B cell (primary cell): ENCODE results near the gene CHTF18.

Source experiments
- EZH2 ChIP-seq: IDR thresholded peaks from 2 replicates; pipeline ENCODE4 v1.6.1; 2012; ENCODE audit warnings: borderline replicate concordance, low read depth, mild to moderate bottlenecking, moderate library complexity, low read length; ENCODE audit not compliant: insufficient read depth, poor library complexity, severe bottlenecking
- TF ChIP-seq, protein P1 (sequence below): fragments of 200-600 bp; IDR thresholded peaks from one replicate; pipeline ENCODE4 v1.8.0; 2022; ENCODE audit warnings: antibody characterized with exemption, mild to moderate bottlenecking

DNA sequence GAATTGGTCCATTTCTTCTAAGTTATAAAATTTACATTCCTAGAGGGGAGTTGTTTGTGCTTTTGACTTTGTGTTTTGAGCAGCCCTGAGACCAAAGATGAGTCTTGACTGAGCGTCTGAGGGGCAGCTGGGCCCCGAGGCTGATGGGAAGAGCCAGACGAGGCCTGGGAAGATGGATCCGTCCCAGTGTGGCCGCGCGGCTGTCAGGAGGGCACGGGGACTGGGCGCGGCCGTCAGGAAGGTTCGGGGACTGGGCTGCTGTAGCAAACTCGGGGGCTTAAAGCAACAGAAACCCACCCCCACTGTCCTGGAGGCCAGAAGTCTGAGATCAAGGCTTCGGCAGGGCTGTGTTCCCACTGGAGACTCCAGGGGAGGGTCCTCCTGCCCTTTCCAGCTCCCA lies 50.3 kb downstream of the CHTF18 start:
- TF ChIP-seq, protein P1, sequence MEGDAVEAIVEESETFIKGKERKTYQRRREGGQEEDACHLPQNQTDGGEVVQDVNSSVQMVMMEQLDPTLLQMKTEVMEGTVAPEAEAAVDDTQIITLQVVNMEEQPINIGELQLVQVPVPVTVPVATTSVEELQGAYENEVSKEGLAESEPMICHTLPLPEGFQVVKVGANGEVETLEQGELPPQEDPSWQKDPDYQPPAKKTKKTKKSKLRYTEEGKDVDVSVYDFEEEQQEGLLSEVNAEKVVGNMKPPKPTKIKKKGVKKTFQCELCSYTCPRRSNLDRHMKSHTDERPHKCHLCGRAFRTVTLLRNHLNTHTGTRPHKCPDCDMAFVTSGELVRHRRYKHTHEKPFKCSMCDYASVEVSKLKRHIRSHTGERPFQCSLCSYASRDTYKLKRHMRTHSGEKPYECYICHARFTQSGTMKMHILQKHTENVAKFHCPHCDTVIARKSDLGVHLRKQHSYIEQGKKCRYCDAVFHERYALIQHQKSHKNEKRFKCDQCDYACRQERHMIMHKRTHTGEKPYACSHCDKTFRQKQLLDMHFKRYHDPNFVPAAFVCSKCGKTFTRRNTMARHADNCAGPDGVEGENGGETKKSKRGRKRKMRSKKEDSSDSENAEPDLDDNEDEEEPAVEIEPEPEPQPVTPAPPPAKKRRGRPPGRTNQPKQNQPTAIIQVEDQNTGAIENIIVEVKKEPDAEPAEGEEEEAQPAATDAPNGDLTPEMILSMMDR, result no peak
- TF ChIP-seq EZH2, result no peak
